HG03097 (cell line): Measurements from ENCODE around the gene CD70.
"Not testable (repeated sequence)": the region's sequence is repeated elsewhere in the genome, so short reads cannot be mapped to it uniquely, and the experiment has no call there.

Experiments used
- ATAC-seq: cut with Tn5 transposase; IDR thresholded peaks from one replicate; pipeline ENCODE4 v1.9.1; 2021; ENCODE audit not compliant: unreplicated experiment, low FRiP score

CD70 gene

GRCh38 chr19:6598254-6598892 lies 7.4 kb upstream of the CD70 start:
- ATAC-seq = not testable (repeated sequence)

- ATAC-seq = not testable (repeated sequence)
Measured at GRCh38 chr19:6597471-6598253, 6.7 kb upstream of the CD70 start.

- no peak for ATAC-seq
Measured at GRCh38 chr19:6596621-6597020, 5.7 kb upstream of the CD70 start.

- ATAC-seq = no peak
Measured at GRCh38 chr19:6593651-6594416, 2.9 kb upstream of the CD70 start.

- no peak for ATAC-seq
Measured at GRCh38 chr19:6590258-6590826, 608 bp downstream of the CD70 start.

- ATAC-seq = no peak
Measured at GRCh38 chr19:6589711-6590257, 1.2 kb downstream of the CD70 start.

GRCh38 chr19:6588508-6589345 lies 2.2 kb downstream of the CD70 start:
- ATAC-seq = no peak

GRCh38 chr19:6587998-6588507 lies 2.9 kb downstream of the CD70 start:
- ATAC-seq = no peak

GRCh38 chr19:6587093-6587820 lies 3.7 kb downstream of the CD70 start:
- no peak for ATAC-seq

- ATAC-seq = no peak
Measured at GRCh38 chr19:6586726-6587092, 4.2 kb downstream of the CD70 start.

GRCh38 chr19:6586056-6586455 lies 4.9 kb downstream of the CD70 start:
- ATAC-seq = no peak

- not testable (repeated sequence) for ATAC-seq
Measured at GRCh38 chr19:6582515-6583484, 8.2 kb downstream of the CD70 start.

GRCh38 chr19:6580313-6580712 lies 10.6 kb downstream of the CD70 start:
- ATAC-seq = no peak

GRCh38 chr19:6579450-6580178 lies 11.3 kb downstream of the CD70 start:
- ATAC-seq = no peak

GRCh38 chr19:6577476-6578125 lies 13.3 kb downstream of the CD70 start:
- peak; percentile 78 for ATAC-seq

- no peak for ATAC-seq
Measured at GRCh38 chr19:6576869-6577475, 14.0 kb downstream of the CD70 start.
